Stimulated activated CD8-positive, alpha-beta memory T cell treated with anti-CD3 and anti-CD28 coated beads, Interleukin-4, amount 100 ng/mL, for 48 hours (primary cell): ENCODE data around the gene ATP2B1.
"Not testable (repeated sequence)": the region's sequence is repeated elsewhere in the genome, so short reads cannot be mapped to it uniquely, and the experiment has no call there.

Source experiments
- DNase-seq: peaks from one replicate; pipeline ENCODE4 v3.0.0-alpha.2; 2020

ATP2B1 gene

GRCh38 chr12:89710873-89711750 is 2.5 kb upstream of the ATP2B1 start:
- DNase-seq, result no peak

GRCh38 chr12:89709995-89710872 is 1.6 kb upstream of the ATP2B1 start:
- peak; percentile 62 for DNase-seq

- DNase-seq, result peak; percentile 99
These were observed 738 bp upstream of the ATP2B1 start for GRCh38 chr12:89709157-89709994.

GRCh38 chr12:89707703-89708564 is 704 bp downstream of the ATP2B1 start:
- peak; percentile 60 for DNase-seq

- DNase-seq, result no peak
These were observed 1.5 kb downstream of the ATP2B1 start for GRCh38 chr12:89706986-89707702.

- no peak for DNase-seq
These were observed 2.1 kb downstream of the ATP2B1 start for GRCh38 chr12:89706551-89706950.

GRCh38 chr12:89704457-89704856 is 4.2 kb downstream of the ATP2B1 start:
- DNase-seq, result no peak

- no peak for DNase-seq
These were observed 4.9 kb downstream of the ATP2B1 start for GRCh38 chr12:89703768-89704167.

- DNase-seq, result no peak
These were observed 6.1 kb downstream of the ATP2B1 start for GRCh38 chr12:89702503-89702902.

GRCh38 chr12:89701606-89702206 is 6.9 kb downstream of the ATP2B1 start:
- DNase-seq, result no peak

GRCh38 chr12:89700191-89700810 is 8.3 kb downstream of the ATP2B1 start:
- DNase-seq, result no peak

GRCh38 chr12:89698607-89699006 is 10.0 kb downstream of the ATP2B1 start:
- no peak for DNase-seq

GRCh38 chr12:89697728-89698127 is 10.9 kb downstream of the ATP2B1 start:
- DNase-seq, result not testable (repeated sequence)

- DNase-seq, result no peak
These were observed 11.3 kb downstream of the ATP2B1 start for GRCh38 chr12:89697296-89697695.

- no peak for DNase-seq
These were observed 12.8 kb downstream of the ATP2B1 start for GRCh38 chr12:89695830-89696229.

- no peak for DNase-seq
These were observed 13.5 kb downstream of the ATP2B1 start for GRCh38 chr12:89695100-89695499.

GRCh38 chr12:89694542-89694941 is 14.1 kb downstream of the ATP2B1 start:
- no peak for DNase-seq

GRCh38 chr12:89693639-89694202 is 14.9 kb downstream of the ATP2B1 start:
- no peak for DNase-seq

- DNase-seq, result no peak
These were observed 16.2 kb downstream of the ATP2B1 start for GRCh38 chr12:89692439-89692838.

- DNase-seq, result no peak
These were observed 17.0 kb downstream of the ATP2B1 start for GRCh38 chr12:89691659-89692058.
